DOHH2 (cell line): Measurements from ENCODE around the gene ALK.

ENCODE experiments used
- CTCF ChIP-seq: fragments of 200-600 bp; sonication (generic); IDR thresholded peaks from one replicate; pipeline ENCODE4 v1.5.1; 2014; ENCODE audit warnings: antibody characterized with exemption, mild to moderate bottlenecking, low read depth, low read length; ENCODE audit not compliant: poor library complexity, severe bottlenecking
- EZH2phosphoT487 ChIP-seq: fragments of 200-600 bp; sonication (generic); IDR thresholded peaks from 2 replicates; pipeline ENCODE4 v1.6.1; 2017; ENCODE audit warnings: borderline replicate concordance, mild to moderate bottlenecking, antibody characterized with exemption, low read length, moderate library complexity, mixed read lengths

- no peak for TF ChIP-seq CTCF
- no peak for TF ChIP-seq EZH2phosphoT487
Measured at GRCh38 chr2:29394311-29394980, 526.9 kb downstream of the ALK start.
